ENCODE data around the gene CCDC91.
"Not testable (repeated sequence)": the region's sequence is repeated elsewhere in the genome, so short reads cannot be mapped to it uniquely, and the experiment has no call there.

The CCDC91 gene

GRCh38 chr12:28459481-28459880 is 269.2 kb downstream of the CCDC91 start:
- Histone ChIP-seq H3K27ac (replicated peaks) (no peak overlapping the region), H3K27me3 (ENCODE audit: insufficient read depth, poor library complexity, severe bottlenecking) (no peaks in the 10 kb centered on the region), H3K4me3 (replicated peaks; ENCODE audit: insufficient read depth, low read length) (no peak overlapping the region)
- TF ChIP-seq POLR2AphosphoS5 (IDR thresholded peaks at IDR 0.05; ENCODE audit: low read depth) (no peak), GABPA (IDR thresholded peaks at IDR 0.05; ENCODE audit: low read depth) (no peak), CTCF (IDR thresholded peaks at IDR 0.05; ENCODE audit: insufficient read depth, low read length) (no peak), REST (IDR thresholded peaks at IDR 0.05; ENCODE audit: insufficient replicate concordance, low read depth) (no peak), SPI1 (IDR thresholded peaks at IDR 0.05; ENCODE audit: borderline replicate concordance, low read depth) (no peak)
- DNase-seq (ENCODE audit: low read depth in 1 of 2, low spot score in 1 of 2) = no peak

- H3K27ac ChIP-seq (replicated peaks) = no peak overlapping the region
- TF ChIP-seq GABPA (IDR thresholded peaks at IDR 0.05; ENCODE audit: low read depth) = no peak
- no peak for TF ChIP-seq CTCF (IDR thresholded peaks at IDR 0.05; ENCODE audit: insufficient read depth, low read length)
- TF ChIP-seq POLR2AphosphoS5 (IDR thresholded peaks at IDR 0.05; ENCODE audit: low read depth) = no peak
- TF ChIP-seq SPI1 (IDR thresholded peaks at IDR 0.05; ENCODE audit: borderline replicate concordance, low read depth) = no peak
- no peak for TF ChIP-seq REST (IDR thresholded peaks at IDR 0.05; ENCODE audit: insufficient replicate concordance, low read depth)
- no peaks in the 10 kb centered on the region for H3K27me3 ChIP-seq (ENCODE audit: insufficient read depth, poor library complexity, severe bottlenecking)
- H3K4me3 ChIP-seq (replicated peaks; ENCODE audit: insufficient read depth, low read length) = no peak overlapping the region
- DNase-seq (ENCODE audit: low read depth in 1 of 2, low spot score in 1 of 2) = no peak
Measured at GRCh38 chr12:28460420-28461130, 270.3 kb downstream of the CCDC91 start.

- no peak for DNase-seq (ENCODE audit: low read depth in 1 of 2, low spot score in 1 of 2)
- Histone ChIP-seq H3K27ac (replicated peaks) (no peak overlapping the region), H3K27me3 (ENCODE audit: insufficient read depth, poor library complexity, severe bottlenecking) (no peaks in the 10 kb centered on the region), H3K4me3 (replicated peaks; ENCODE audit: insufficient read depth, low read length) (no peak overlapping the region)
- TF ChIP-seq POLR2AphosphoS5 (IDR thresholded peaks at IDR 0.05; ENCODE audit: low read depth) (no peak), CTCF (IDR thresholded peaks at IDR 0.05; ENCODE audit: insufficient read depth, low read length) (no peak), REST (IDR thresholded peaks at IDR 0.05; ENCODE audit: insufficient replicate concordance, low read depth) (no peak), SPI1 (IDR thresholded peaks at IDR 0.05; ENCODE audit: borderline replicate concordance, low read depth) (no peak), GABPA (IDR thresholded peaks at IDR 0.05; ENCODE audit: low read depth) (no peak)
Measured at GRCh38 chr12:28463396-28463795, 273.1 kb downstream of the CCDC91 start.

GRCh38 chr12:28471762-28472161 is 281.5 kb downstream of the CCDC91 start:
- H3K27ac ChIP-seq (replicated peaks); DNase-seq (ENCODE audit: low read depth in 1 of 2, low spot score in 1 of 2); H3K4me3 ChIP-seq (replicated peaks; ENCODE audit: insufficient read depth, low read length); H3K27me3 ChIP-seq (ENCODE audit: insufficient read depth, poor library complexity, severe bottlenecking): not testable (repeated sequence)

GRCh38 chr12:28476206-28476605 is 285.9 kb downstream of the CCDC91 start:
- not testable (repeated sequence) for H3K27me3 ChIP-seq (ENCODE audit: insufficient read depth, poor library complexity, severe bottlenecking); DNase-seq (ENCODE audit: low read depth in 1 of 2, low spot score in 1 of 2); H3K4me3 ChIP-seq (replicated peaks; ENCODE audit: insufficient read depth, low read length); H3K27ac ChIP-seq (replicated peaks)

- H3K4me3 ChIP-seq (replicated peaks; ENCODE audit: insufficient read depth, low read length); H3K27me3 ChIP-seq (ENCODE audit: insufficient read depth, poor library complexity, severe bottlenecking): not testable (repeated sequence)
Measured at GRCh38 chr12:28479097-28479496, 288.8 kb downstream of the CCDC91 start.

More at GRCh38 chr12:28479097-28479496, 288.8 kb downstream of the CCDC91 start:
- DNase-seq (ENCODE audit: low read depth in 1 of 2, low spot score in 1 of 2); H3K27ac ChIP-seq (replicated peaks): not testable (repeated sequence)
